ENCODE results near the gene OLA1.
A peak's percentile ranks its signal among the peaks of the same experiment; 100 is the strongest.
"Not testable (repeated sequence)": the region's sequence is repeated elsewhere in the genome, so short reads cannot be mapped to it uniquely, and the experiment has no call there.

The OLA1 gene

DNA sequence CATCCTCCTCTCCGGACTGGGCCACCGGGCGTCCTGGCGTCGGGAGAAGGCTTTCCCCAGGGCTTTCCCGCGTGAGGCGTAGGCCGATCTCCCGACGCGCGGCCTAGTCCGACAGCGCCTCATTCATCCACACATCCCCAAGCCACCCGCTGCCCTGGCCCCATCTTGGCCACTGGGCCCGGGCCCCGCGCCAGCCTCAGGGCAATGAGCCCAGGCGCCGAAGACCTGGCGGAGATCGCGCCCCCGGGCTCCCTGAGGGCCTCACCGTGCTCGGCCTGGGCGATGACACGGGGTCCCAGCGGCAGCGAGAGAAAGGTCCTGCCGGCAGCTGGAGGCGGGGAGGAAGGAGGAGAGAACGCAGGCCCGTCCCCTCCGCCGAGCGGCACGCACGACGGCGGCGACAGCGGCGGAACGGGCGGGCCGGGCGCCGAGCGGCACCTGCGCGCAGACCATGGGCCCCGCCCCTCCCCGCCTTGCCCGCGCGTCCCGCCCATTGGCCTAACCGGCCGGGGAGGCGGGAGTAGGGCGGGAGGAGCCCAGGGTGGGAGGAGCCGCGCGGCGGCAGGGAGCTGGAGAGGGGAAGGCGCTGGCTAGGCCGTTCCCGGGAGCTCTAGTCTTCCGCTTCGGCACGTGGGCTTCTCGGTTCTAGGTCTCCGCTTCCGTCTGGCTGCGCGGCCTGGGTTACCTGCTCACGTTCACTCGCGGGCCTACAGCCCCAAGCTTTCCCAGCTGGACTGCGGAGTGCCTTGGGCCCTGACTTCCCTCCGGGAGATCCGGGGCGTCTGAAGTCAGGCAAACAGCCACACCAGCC, at the start of gene OLA1:
Gene OLA1 (minus strand): TSS at position 346 of the 811 bp plus-strand sequence. CDS start 1,717 bp downstream, outside the sequence.
- DNase-seq (ENCODE audit: low read depth in 1 of 2, low spot score in 1 of 2): peak; percentile 92 to 93

DNA sequence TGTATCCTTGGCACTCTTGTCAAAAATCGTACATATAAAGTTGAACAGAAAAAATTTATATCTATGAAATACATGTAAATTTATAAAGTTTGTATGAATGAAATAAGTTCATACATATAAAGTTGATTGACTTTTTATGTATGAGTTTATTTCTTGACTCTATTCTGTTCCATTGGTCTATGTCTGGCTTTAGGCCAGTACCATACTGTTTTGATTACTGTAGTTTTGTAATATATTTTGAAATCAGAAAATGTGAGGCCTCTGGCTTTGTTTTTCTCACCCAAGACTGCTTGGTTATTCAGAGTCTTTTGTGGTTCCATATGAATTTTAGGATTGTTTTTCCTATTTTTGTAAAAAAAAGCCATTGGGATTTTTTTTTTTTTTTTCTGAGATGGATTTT, 44.6 kb upstream of the OLA1 start:
- no peak for DNase-seq (ENCODE audit: low read depth in 1 of 2, low spot score in 1 of 2)

DNA sequence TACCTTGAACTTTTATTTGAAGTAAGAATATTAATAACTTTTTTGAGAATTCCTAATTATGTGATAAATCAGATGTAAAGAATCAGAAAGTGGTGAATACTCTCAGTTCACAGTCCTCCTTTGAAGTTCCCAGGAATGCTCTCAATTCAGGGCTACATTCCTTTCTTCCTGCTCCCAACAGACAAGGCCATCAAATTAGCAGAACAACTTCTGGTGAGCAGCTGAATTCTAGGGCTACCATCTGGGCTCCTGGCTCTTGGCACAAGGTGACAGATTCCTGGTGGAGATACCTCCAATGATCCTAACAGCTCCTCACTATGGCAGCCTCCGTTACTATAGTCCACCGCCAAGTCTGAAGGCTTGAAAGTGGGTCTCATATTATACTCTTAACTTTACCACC, 37.8 kb upstream of the OLA1 start:
- no peak for DNase-seq (ENCODE audit: low read depth in 1 of 2, low spot score in 1 of 2)

DNA sequence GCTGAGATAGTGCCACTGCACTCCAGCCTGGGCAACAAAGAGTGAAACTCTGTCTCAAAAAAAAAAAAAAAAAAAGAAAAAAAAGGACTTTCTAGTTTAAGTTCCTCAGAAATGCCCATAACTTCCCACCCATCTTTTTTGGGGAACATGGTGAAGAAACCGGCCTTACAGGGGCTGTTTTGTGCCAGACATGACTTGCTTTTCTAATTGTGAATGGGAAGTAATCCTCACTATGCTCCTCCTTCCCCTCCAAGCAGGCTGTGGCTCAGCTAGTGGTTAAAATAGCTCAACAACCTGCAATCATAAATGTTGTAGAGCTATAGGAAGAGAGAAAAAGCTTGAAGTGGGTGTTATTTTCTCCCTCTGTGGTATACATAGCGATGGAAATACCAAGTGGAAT, 34.1 kb upstream of the OLA1 start:
- DNase-seq (ENCODE audit: low read depth in 1 of 2, low spot score in 1 of 2): no peak

DNA sequence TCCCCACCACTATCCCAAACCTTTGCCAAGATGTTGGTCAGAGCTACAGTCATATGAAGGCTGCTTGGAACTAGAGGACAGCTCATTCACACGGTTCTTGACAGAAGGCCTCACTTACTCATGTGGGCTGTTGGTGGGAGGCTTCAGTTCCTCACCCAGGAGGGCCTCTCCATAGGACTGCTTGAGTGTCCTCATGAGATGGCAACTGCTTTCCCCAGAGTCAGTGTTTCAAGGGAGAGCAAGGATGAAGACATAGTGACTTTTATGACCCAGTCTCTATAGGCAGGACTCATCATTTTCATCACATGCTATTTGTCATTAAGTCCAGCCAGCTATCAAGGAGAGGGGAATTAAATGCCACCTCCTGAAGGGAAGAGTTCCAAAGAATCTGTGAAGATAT, 33.4 kb upstream of the OLA1 start:
- no peak for DNase-seq (ENCODE audit: low read depth in 1 of 2, low spot score in 1 of 2)

DNA sequence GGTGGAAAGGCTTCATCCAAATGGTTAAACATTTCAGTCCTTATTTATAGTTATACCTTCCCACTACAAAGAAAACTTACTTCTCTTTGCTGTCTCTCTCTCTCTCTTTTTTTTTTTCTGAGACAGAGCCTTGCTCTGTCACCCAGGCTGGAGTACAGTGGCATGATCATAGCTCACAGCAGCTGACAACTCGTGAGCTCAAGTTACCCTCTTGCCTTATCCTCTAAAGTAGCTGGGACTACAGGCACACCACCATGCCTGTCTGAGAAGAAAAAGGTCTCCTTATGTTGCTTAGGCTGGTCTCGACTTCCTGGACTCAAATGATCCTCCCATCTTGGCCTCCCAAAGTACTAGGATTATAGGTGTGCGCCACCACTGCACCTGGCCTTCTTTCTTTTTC, 32.3 kb upstream of the OLA1 start:
- no peak for DNase-seq (ENCODE audit: low read depth in 1 of 2, low spot score in 1 of 2)

DNA sequence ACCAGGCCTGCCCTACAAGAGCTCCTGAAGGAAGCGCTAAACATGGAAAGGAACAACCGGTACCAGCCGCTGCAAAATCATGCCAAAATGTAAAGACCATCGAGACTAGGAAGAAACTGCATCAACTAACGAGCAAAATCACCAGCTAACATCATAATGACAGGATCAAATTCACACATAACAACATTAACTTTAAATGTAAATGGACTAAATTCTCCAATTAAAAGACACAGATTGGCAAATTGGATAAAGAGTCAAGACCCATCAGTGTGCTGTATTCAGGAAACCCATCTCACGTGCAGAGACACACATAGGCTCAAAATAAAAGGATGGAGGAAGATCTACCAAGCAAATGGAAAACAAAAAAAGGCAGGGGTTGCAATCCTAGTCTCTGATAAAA, 21.9 kb upstream of the OLA1 start:
- not testable (repeated sequence) for DNase-seq (ENCODE audit: low read depth in 1 of 2, low spot score in 1 of 2)

DNA sequence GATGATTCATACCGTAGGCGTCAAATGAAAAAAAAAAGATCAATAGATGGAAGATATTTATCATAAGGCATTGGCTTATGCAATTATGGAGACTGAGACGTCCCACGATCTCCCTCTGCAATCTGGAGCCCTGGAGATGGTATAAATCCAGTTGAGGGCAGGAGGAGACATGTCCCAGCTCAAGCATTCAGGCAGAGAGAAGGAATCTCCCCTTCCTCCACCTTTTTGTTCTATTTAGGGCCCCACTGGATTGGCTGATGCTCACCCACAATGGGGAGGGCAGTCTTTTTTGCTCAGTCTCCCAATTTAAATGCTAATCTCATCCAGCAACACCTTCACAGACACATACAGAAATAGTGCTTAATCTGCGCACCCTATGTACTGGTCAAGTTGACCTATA, 18.0 kb upstream of the OLA1 start:
- no peak for DNase-seq (ENCODE audit: low read depth in 1 of 2, low spot score in 1 of 2)

DNA sequence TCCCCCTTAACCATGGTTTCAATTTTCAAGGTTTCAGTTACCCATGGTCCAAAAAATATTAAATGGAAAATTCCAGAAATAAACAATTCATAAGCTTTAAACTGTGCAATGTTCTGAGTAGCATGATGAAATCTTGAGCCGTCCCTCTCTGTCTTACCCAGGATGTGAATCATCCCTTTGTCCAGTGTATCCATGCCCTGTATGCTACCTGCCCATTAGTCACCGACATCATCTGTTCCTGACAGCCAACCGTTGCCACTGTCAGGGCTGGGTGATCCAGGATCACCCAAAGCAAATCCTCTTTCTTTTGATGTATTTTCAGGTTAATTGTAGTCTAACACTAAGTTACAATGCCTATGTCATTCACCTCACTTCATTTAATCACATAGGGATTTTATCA, 15.7 kb upstream of the OLA1 start:
- DNase-seq (ENCODE audit: low read depth in 1 of 2, low spot score in 1 of 2): no peak

DNA sequence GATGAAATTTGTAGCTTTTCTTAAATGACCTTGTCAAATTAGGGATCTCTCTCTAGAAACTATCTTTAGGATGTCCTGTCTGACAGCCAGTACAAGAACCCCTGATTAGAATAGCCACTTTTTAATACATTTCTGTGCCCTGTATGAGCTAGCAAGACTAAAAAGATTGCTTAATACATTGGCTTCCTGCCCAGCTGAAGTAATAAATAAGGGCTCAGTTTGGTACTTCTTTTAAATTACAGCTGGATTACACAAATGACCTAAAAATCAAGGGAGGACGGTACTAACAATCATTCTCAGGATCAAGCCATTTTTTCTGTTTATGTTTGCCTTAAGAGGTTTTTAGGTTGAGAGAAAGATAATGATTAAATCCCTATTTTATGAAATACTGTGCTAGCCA, 11.6 kb upstream of the OLA1 start:
- no peak for DNase-seq (ENCODE audit: low read depth in 1 of 2, low spot score in 1 of 2)

DNA sequence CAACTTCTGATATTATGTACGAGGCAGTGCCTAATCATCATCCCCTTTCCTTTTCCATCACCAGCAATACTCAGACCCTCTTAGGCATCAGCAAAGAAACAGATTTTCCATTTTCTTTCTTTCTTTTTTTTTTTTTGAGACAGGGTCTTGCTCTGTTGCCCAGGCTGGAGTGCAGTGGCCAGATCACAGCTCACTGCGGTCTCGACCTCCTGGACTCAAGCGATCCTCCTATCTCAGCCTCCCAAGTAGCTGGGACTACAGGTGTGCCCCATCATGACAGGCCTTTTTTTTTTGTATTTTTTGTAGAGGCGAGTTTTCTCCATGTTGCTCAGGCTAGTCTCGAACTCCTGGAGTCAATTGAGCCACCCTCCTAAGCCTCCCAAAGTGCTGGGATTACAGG, 5.9 kb upstream of the OLA1 start:
- DNase-seq (ENCODE audit: low read depth in 1 of 2, low spot score in 1 of 2): no peak

DNA sequence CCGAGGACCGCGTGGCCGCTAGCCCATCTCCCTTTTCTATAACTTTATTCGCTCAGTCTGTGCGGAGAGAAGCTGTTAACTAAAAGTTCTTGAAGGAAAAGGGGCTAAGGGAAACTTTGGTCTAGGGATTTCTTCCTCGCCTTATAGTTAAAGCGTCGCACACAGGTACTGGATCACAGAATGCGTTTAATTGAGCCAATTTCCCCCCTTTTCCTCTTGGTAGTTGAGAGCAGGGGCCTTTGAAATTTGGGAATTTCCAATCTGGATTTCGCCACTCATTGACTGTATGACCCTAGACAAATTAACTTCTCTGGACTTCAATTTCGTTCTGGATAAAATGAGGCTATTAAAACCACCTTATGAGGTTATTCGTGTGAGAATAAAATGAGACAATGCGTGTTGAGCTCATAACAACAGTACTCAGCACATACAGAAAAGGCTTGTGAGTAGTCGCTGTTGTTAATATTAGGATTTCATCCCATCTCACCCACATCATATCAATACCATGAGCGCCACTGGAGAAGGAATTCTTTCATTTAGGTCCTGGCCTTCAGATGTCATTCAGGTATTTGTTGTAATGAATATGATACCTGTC, 763 bp upstream of the OLA1 start:
- DNase-seq (ENCODE audit: low read depth in 1 of 2, low spot score in 1 of 2): no peak

DNA sequence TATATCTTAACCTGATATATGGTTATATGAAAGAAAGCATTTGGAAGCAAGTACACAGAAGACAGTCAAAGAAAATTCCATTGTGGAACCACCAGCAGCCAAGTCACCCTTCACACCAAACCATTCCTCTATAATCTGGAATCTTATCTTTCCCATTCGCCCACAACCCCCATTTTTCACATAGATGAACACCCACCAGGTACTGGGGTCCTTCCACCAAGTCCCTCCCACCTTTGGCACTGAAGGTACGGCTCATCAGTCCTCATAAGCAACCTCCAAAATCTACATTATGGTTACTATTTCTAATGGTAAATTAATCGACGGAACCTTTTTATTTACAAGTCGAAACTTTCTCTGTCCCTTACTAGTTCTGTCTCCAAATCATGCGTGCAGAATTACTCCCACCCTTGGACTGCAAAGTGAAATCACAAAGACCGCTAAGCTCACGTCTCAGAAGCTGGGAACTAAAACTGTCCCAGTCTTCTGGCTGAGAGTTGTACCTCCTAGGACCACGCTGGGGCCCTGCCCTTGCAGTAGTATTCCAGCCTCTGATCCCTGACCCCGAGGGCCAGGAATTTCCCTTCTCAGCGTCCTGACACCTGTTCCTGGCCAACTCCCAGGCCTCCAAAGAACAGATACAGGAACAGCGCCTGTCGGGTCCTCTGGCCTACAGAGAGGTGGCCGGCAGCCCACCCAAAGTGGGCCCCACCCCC, 702 bp downstream of the OLA1 start:
- DNase-seq (ENCODE audit: low read depth in 1 of 2, low spot score in 1 of 2): no peak

DNA sequence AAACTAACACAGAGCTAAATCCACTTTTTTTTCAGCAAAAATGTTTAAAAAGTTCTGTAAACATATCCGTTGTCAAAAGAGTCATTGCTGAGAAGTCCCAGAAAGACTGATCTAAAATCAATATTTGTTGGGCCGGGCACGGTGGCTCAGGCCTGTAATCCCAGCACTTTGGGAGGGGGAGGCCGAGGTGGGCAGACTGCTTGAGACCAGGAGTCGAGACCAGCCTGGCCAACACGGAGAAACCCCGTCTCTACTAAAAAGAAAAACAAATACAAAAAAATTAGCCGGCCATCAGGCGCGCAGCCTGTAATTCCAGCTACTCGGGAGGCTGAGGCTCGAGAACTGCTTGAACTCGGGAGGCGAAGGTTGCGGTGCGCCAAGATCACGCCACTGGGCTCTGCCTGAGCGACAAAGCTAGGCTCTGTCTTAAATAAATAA, 1.4 kb downstream of the OLA1 start:
- DNase-seq (ENCODE audit: low read depth in 1 of 2, low spot score in 1 of 2): no peak

DNA sequence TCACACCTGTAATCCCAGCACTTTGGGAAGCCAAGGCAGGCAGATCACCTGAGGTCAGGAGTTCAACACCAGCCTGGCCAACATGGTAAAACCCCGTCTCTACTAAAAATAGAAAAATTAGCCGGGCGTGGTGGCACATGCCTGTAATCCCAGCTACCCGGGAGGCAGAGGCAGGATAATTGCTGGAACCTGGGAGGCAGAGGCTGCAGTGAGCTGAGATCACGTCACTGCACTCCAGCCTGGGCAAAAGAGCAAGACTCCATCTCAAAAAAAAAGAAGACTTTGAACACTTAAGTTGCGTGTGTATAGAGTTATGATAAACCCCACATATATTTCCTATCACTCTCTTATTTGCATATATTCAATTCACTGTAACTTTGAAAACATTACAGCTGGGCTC, 2.7 kb downstream of the OLA1 start:
- DNase-seq (ENCODE audit: low read depth in 1 of 2, low spot score in 1 of 2): not testable (repeated sequence)

DNA sequence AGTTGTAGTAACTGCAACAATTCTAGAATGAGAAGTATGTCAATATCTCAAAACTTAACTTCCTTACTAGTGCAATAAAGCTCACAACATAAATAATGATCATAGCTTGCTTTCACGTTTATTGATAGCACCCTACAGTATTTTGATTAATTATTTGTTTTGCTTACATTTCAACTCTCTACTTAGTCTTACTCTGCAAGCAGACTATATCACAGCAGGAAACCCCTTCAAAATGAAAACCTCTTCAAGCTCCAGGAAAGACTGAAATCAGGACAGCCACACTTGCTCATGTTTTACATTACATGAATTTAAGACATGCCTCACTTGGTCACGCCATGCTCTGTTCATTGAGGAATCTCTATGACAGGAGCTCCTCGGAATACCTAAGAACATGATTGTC, 3.3 kb downstream of the OLA1 start:
- DNase-seq (ENCODE audit: low read depth in 1 of 2, low spot score in 1 of 2): no peak

DNA sequence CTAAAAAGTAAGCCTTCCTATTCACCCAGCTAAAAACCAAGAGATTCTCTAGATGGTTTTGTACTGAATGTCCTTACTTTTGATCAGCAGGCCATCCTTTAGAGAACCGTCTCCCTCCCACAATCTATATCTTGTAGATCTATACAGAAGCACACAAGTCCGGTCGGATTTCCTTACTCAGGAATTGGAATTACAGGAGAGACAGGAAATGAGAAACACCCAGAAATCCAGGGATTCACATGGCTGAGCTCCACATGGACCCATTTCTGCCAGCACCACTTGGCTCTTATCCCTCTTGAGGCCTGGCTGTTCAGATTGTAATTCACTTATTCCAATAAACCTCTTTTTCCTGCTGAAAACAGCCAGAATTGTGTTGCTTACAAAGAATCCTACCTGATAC, 4.5 kb downstream of the OLA1 start:
- DNase-seq (ENCODE audit: low read depth in 1 of 2, low spot score in 1 of 2): no peak

DNA sequence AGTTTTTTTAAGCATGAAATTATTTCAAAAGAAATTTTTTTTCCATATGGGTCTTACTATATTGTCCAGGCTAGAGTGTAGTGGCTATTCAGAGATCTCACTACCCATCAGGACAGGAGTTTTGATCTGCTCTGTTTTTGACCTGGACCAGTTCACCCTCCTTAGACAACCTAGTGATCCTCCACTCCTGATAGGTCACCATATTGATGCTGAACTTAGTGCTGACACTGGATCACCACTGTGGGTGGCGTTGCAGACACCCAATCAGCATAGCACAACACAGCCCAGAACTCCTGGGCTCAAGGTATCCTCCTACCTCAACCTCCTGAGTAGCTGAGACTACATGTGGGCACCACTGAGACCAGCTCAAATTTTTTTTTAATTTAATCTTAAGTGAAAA, 8.2 kb downstream of the OLA1 start:
- DNase-seq (ENCODE audit: low read depth in 1 of 2, low spot score in 1 of 2): no peak

DNA sequence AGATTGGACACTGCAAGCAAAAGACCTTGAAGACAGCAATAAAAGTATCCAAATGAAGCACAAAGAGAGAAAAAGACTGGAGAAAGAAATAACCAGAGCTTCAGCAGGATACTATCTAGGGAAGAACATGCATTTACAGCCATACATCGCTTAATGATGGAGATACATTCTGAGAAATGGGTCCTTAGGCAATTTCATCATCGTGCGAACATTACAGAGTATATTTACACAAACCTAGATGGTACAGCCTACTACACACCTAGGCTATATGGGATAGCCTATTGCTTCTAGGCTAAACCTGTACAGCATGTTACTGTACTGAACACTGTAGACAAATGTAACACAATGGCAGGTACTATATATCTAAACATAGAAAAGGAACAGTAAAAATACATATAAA, 11.9 kb downstream of the OLA1 start:
- no peak for DNase-seq (ENCODE audit: low read depth in 1 of 2, low spot score in 1 of 2)

DNA sequence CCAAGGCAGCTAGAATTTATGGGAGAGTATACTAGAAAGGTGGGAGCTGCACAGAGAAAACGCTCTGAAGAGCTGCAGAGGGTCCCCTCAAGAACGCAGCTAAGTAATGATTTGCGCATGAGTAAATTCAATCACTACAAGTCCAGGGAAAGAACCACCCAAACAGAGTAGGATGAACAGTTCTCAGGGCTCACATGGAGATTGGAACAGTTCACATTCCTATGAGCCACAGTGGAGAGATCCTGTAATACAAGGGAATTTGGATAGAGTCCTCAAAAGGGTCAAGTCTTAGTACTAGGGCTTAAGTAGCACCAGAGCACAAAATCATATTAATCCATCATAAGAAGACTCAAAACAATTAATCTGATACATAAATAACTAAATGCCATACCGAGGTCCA, 12.7 kb downstream of the OLA1 start:
- DNase-seq (ENCODE audit: low read depth in 1 of 2, low spot score in 1 of 2): no peak

DNA sequence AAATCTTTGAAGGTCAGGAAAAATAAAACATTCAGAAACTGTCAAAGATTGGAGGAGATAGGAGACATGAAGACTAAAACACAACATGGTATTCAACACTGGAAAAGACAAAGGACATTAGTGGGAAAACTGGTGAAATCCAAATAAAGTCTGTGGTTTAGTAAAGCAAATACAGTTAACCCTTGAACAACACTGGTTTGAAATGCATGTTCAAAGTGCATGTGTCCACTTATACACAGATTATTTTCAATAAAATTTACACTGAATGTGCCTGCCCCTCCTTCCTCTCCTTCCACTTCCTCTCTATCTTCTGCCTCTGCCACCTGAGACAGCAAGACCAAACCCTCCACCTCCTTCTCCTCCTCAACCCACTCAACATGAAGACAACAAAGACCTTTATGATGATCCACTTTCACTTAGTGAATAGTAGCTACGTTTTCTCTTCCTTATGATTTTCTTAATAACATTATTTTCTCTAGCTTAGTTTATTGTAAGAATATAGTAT, 14.5 kb downstream of the OLA1 start:
- no peak for DNase-seq (ENCODE audit: low read depth in 1 of 2, low spot score in 1 of 2)

DNA sequence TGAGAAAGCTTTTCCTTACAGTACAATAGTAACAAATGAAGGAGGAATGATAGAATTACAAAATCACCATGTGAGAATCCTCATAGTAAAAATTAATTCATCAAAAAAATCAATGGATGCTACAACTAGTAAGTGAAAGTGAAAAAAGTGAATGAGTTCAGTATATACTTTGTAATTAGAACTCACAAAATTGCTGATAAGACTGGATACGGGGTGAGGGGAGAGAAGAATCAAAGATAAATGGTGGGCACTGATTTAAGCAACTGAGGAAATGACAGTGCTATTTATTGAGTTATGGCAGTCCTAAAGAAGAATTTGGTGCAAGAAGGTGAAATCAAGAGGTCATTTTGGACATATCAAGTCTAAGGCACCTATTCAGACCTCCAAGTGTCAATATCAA, 20.6 kb downstream of the OLA1 start:
- no peak for DNase-seq (ENCODE audit: low read depth in 1 of 2, low spot score in 1 of 2)

Measured in activated T-helper 1 cell treated with anti-CD3 and anti-CD28 coated beads, Interleukin-2, amount 50 U/mL, for 16 hours (primary cell).